ENCODE data around the gene TMEM183A. TPM values are rescaled to one million over a fixed set of nuclear protein-coding genes. Genes with fewer than 3 reads are reported as not detected.
"Not testable (repeated sequence)": the region's sequence is repeated elsewhere in the genome, so short reads cannot be mapped to it uniquely, and the experiment has no call there.

Gene TMEM183A
- total and polyA plus RNA-seq, 8 donors: 54.0 to 74.2 (median 68.8) TPM

DNA sequence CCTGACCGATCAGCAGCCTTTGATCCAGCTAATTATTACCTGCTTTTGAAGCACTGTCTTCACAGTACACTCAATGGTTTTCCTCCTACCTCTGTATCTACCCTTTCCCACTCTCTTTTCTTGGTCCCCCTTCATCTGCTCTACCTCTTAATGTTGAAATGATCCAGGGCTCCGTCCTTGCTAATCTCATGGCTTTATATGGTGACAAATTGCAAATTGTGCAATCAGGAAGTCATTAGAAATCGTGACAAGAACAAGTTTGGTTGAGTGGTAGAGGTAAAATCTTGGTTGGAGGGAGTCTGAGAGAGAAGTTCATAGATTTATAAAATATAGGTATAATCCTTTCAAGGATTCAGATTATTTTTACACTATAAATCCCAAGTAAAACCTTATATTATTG is 30.5 kb upstream of the TMEM183A start:
- Histone ChIP-seq H3K27ac (no peak overlapping the region), H3K36me3 (no peaks in the 10 kb centered on the region), H3K4me3 (no peak overlapping the region), H3K4me1 (peaks cover 0 to 11% of the 10 kb centered on the region in 2 donors), H3K27me3 (no peaks in the 10 kb centered on the region), H3K9me3 (no peaks in the 10 kb centered on the region)
- TF ChIP-seq, protein P1, sequence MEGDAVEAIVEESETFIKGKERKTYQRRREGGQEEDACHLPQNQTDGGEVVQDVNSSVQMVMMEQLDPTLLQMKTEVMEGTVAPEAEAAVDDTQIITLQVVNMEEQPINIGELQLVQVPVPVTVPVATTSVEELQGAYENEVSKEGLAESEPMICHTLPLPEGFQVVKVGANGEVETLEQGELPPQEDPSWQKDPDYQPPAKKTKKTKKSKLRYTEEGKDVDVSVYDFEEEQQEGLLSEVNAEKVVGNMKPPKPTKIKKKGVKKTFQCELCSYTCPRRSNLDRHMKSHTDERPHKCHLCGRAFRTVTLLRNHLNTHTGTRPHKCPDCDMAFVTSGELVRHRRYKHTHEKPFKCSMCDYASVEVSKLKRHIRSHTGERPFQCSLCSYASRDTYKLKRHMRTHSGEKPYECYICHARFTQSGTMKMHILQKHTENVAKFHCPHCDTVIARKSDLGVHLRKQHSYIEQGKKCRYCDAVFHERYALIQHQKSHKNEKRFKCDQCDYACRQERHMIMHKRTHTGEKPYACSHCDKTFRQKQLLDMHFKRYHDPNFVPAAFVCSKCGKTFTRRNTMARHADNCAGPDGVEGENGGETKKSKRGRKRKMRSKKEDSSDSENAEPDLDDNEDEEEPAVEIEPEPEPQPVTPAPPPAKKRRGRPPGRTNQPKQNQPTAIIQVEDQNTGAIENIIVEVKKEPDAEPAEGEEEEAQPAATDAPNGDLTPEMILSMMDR (IDR thresholded peaks at IDR 0.05): no peak
- ATAC-seq: no peak
- DNase-seq: no peak
- intact Hi-C loops (cut with DNase I): no loop called here

DNA sequence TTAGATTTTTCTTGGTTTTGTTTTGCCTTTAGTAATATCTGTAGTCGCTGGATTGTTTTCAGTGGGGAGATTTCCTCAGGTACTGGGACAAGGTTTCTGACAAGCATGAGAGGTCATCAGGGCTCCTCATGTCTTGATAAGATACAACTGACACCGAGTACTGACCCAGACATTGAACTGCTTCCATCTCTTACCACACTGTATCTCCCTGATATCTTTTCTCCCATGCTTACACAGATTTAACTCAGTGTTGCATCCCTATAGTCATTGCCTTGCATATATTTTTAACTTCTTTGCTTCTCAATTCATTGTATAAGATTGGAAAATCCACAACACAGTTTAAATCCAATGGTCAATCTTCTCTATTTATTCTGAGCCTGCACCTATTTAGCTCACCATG is 27.7 kb upstream of the TMEM183A start:
- ATAC-seq: no peak
- TF ChIP-seq, protein P1 (IDR thresholded peaks at IDR 0.05): no peak
- Histone ChIP-seq H3K27ac (no peak overlapping the region), H3K36me3 (no peaks in the 10 kb centered on the region), H3K4me3 (no peak overlapping the region), H3K27me3 (no peaks in the 10 kb centered on the region), H3K9me3 (no peaks in the 10 kb centered on the region), H3K4me1 (peaks cover 0 to 21% of the 10 kb centered on the region in 2 donors)
- intact Hi-C loops (cut with DNase I): no loop called here
- no peak for DNase-seq

DNA sequence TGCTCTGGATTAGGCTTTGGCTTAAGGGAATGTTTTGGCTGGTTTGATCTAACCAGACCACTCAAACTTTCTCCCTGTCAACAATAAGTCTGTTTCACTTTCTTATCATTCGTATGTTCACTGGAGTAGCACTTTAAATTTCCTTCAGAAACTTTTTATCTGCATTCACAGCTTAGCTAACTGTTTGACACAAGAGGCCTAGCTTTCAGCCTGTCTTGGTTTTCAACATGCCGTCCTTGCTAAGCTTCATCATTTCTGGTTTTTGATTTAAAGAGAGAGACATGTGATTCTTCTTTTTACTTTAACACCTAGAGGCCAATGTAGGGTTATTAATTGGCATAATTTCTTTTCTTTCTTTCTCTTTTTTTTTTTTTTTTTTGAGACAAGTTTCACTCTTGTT is 25.2 kb upstream of the TMEM183A start:
- Histone ChIP-seq H3K9me3 (no peaks in the 10 kb centered on the region), H3K27ac (no peak overlapping the region), H3K4me1 (peaks cover 0 to 12% of the 10 kb centered on the region in 2 donors), H3K36me3 (no peaks in the 10 kb centered on the region), H3K27me3 (no peaks in the 10 kb centered on the region), H3K4me3 (no peak overlapping the region)
- TF ChIP-seq, protein P1 (IDR thresholded peaks at IDR 0.05): no peak
- intact Hi-C loops (cut with DNase I): no loop called here
- ATAC-seq (no peak), DNase-seq (no peak)

DNA sequence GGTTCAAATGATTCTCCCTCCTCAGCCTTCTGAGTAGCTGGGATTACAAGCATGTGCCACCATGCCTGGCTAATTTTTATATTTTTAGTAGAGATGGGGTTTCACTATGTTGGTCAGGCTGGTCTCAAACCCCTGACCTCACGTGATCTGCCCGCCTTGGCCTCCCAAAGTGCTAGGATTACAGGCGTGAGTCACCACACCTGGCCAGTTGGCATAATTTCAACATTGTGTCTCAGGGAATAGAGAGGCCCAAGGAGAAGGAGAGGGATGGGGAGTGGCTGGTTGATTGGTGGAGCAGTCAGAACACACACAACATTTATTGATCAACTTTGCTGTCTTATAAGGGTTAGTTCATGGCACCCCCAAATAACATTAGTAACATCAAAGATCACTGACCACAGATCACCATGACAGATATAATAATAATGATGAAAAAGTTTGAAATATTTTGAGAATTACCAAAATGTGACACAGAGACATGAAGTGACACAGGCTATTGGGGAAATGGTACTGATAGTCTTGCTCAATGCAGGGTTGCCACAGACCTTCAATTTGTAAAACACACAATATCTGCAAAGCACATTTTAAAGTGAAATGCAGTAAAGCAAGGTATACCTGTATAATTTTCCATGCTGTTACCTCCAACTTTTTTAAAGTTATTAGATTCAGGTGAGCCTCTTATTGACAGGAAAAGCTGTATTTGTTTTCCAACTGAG is 24.3 kb upstream of the TMEM183A start:
- intact Hi-C loops (cut with DNase I): no loop called here
- TF ChIP-seq, protein P1 (IDR thresholded peaks at IDR 0.05): no peak
- H3K27me3 ChIP-seq: no peaks in the 10 kb centered on the region
- H3K36me3 ChIP-seq: no peaks in the 10 kb centered on the region
- no peak overlapping the region for H3K4me3 ChIP-seq
- H3K27ac ChIP-seq: no peak overlapping the region
- ATAC-seq: no peak
- peaks cover 0 to 11% of the 10 kb centered on the region in 2 donors for H3K4me1 ChIP-seq
- no peaks in the 10 kb centered on the region for H3K9me3 ChIP-seq
- no peak for DNase-seq

DNA sequence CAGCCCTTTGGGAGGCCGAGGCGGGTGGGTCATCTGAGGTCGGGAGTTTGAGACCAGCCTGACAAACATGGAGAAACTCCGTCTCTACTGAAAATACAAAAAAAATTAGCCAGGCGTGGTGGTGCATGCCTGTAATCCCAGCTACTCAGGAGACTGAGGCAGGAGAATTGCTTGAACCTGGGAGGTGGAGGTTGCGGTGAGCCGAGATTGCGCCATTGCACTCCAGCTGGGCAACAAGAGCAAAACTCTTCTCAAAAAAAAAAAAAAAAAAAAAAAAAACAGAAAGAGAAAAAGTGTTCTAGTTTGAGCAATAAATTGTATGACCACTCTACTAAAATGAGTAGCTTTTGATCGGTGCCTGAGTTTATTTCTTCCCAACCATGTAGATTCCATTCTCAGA is 21.1 kb upstream of the TMEM183A start:
- ATAC-seq; H3K4me3 ChIP-seq; intact Hi-C loops (cut with DNase I); H3K36me3 ChIP-seq; H3K27me3 ChIP-seq; DNase-seq; H3K27ac ChIP-seq; H3K9me3 ChIP-seq: not testable (repeated sequence)
- H3K4me1 ChIP-seq: peaks cover 0 to 16% of the 10 kb centered on the region in 2 donors

DNA sequence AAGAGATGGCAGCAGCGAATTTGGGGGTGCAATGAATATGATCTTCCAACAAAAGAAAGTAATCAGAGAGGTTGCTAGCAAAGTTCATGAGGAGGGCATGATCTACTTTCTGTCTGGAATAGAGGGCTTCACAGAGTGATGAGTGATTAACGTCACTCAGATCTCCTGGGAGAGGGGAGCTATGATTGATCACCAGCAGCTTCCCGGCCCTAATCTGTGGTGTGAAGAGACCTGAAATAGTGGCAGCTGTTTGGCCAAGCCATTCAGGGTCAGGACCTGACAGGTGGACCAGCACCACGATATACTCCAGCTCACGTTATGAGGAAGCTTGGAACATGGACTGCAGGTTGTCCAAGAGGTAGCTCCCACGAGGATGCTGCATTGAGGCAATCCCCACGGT is 19.9 kb upstream of the TMEM183A start:
- TF ChIP-seq, protein P1 (IDR thresholded peaks at IDR 0.05): no peak
- ATAC-seq: no peak
- no peak overlapping the region for H3K4me3 ChIP-seq

More for the DNA sequence above, 19.9 kb upstream of the TMEM183A start:
- Histone ChIP-seq H3K9me3 (no peaks in the 10 kb centered on the region), H3K27ac (no peak overlapping the region), H3K27me3 (no peaks in the 10 kb centered on the region), H3K4me1 (peaks cover 0 to 16% of the 10 kb centered on the region in 2 donors), H3K36me3 (no peaks in the 10 kb centered on the region)
- no peak for DNase-seq
- intact Hi-C loops (cut with DNase I): no loop called here
